GM12892 (cell line): Measurements from ENCODE around the gene CAB39L.
A peak's percentile ranks its signal among the peaks of the same experiment; 100 is the strongest.

Experiments
- POLR2A ChIP-seq: IDR thresholded peaks from 2 replicates; pipeline ENCODE4 v1.6.1; 2011; ENCODE audit warnings: low read depth, low read length, control low read depth
- POLR2AphosphoS5 ChIP-seq: IDR thresholded peaks from 2 replicates; pipeline ENCODE4 v1.6.1; 2011; ENCODE audit warnings: low read depth, low read length, control low read depth
- TAF1 ChIP-seq: IDR thresholded peaks from 2 replicates; pipeline ENCODE4 v1.6.1; 2011; ENCODE audit warnings: low read depth, mild to moderate bottlenecking, control low read depth, low read length, borderline replicate concordance

- TF ChIP-seq POLR2AphosphoS5 (0 out of 2 replicates have a peak, but pooled peaks have one; percentile 7), POLR2A (peak; percentile 23; the same call in 1 of the 2 replicates), TAF1 (0 out of 2 replicates have a peak, but pooled peaks have one; percentile 26)
Observed at GRCh38 chr13:49444524-49445395, 896 bp upstream of the CAB39L start.
